WTC11 (cell line): ENCODE results near the gene AMACR. TPM values are rescaled to one million over a fixed set of nuclear protein-coding genes. Genes with fewer than 3 reads are reported as not detected.

ENCODE experiments used
- ATAC-seq: fragments of 200-7000 bp; cut with Tn5 transposase; 2 replicates; pipeline ENCODE4 v1.10.0; 2021; ENCODE audit warnings: mild to moderate bottlenecking, moderate library complexity
- CTCF ChIA-PET: fragments of 300-600 bp; sonication (Branson Sonifier 250); formaldehyde crosslinking; loops from one replicate; lab custom pipeline; 2021; ENCODE audit warnings: antibody characterized with exemption; lab: Charles Lee
- POLR2A ChIA-PET: fragments of 350-600 bp; sonication (Branson Sonifier 250); formaldehyde crosslinking; loops from one replicate; lab custom pipeline; 2021; ENCODE audit warnings: antibody characterized with exemption; lab: Charles Lee
- DNase-seq: peaks from one replicate; pipeline ENCODE4 v3.0.0; 2021; ENCODE audit warnings: low spot score
- H3K27ac Mint-ChIP-seq: 2 replicates; pipeline ENCODE4 v1.8.0; 2021; ENCODE audit warnings: mixed read lengths
- H3K27me3 Mint-ChIP-seq: 2 replicates; pipeline ENCODE4 v1.8.0; 2021; ENCODE audit warnings: low read depth, mild to moderate bottlenecking, moderate library complexity, mixed read lengths
- H3K36me3 Mint-ChIP-seq: 2 replicates; pipeline ENCODE4 v1.8.0; 2021; ENCODE audit warnings: mixed read lengths
- H3K4me1 Mint-ChIP-seq: 2 replicates; pipeline ENCODE4 v1.8.0; 2022; ENCODE audit warnings: mixed read lengths
- H3K4me3 Mint-ChIP-seq: 2 replicates; pipeline ENCODE4 v1.8.0; 2021; ENCODE audit warnings: mild to moderate bottlenecking, moderate library complexity, mixed read lengths
- H3K9me3 Mint-ChIP-seq: 2 replicates; pipeline ENCODE4 v1.8.0; 2021; ENCODE audit warnings: mixed read lengths
- CREB1 ChIP-seq: sonication (generic); formaldehyde crosslinking; IDR thresholded peaks from 2 replicates; pipeline ENCODE4 v1.8.0; 2023; ENCODE audit warnings: mild to moderate bottlenecking, missing genetic modification reagents
- EMX1 ChIP-seq: fragments of 250-450 bp; sonication (Bioruptor Pico); IDR thresholded peaks from 2 replicates; pipeline ENCODE4 v1.8.0; 2021; ENCODE audit warnings: mild to moderate bottlenecking
- FOXP1 ChIP-seq: sonication (generic); formaldehyde crosslinking; IDR thresholded peaks from 2 replicates; pipeline ENCODE4 v1.8.0; 2022; ENCODE audit warnings: missing genetic modification reagents, mild to moderate bottlenecking, moderate library complexity, borderline replicate concordance
- FOXP4 ChIP-seq: sonication (generic); formaldehyde crosslinking; IDR thresholded peaks from 2 replicates; pipeline ENCODE4 v1.8.0; 2022; ENCODE audit warnings: mild to moderate bottlenecking, missing genetic modification reagents
- JAZF1 ChIP-seq: fragments of 250-450 bp; sonication (Bioruptor Pico); IDR thresholded peaks from 2 replicates; pipeline ENCODE4 v1.9.0; 2021; ENCODE audit warnings: moderate library complexity, mild to moderate bottlenecking, inconsistent platforms
- PREB ChIP-seq: sonication (generic); formaldehyde crosslinking; IDR thresholded peaks from 2 replicates; pipeline ENCODE4 v1.8.1; 2022; ENCODE audit warnings: mild to moderate bottlenecking, missing genetic modification reagents, moderate library complexity, borderline replicate concordance
- TEAD4 ChIP-seq: sonication (generic); formaldehyde crosslinking; IDR thresholded peaks from 2 replicates; pipeline ENCODE4 v1.8.0; 2022; ENCODE audit warnings: mild to moderate bottlenecking, missing genetic modification reagents
- ZNF232 ChIP-seq: sonication (generic); formaldehyde crosslinking; IDR thresholded peaks from 2 replicates; pipeline ENCODE4 v1.8.0; 2022; ENCODE audit warnings: mild to moderate bottlenecking, missing genetic modification reagents
- ZNF263 ChIP-seq: sonication (generic); formaldehyde crosslinking; IDR thresholded peaks from 2 replicates; pipeline ENCODE4 v1.8.1; 2022; ENCODE audit warnings: low read depth, mild to moderate bottlenecking, moderate library complexity, missing genetic modification reagents
- ZNF281 ChIP-seq: sonication (generic); formaldehyde crosslinking; IDR thresholded peaks from 2 replicates; pipeline ENCODE4 v1.8.0; 2023; ENCODE audit warnings: mild to moderate bottlenecking, missing genetic modification reagents
- ZNF532 ChIP-seq: fragments of 250-450 bp; sonication (Bioruptor Pico); IDR thresholded peaks from 2 replicates; pipeline ENCODE4 v1.9.0; 2021; ENCODE audit warnings: mild to moderate bottlenecking, borderline replicate concordance
- total RNA-seq: library from RNA; stranded (reverse); gene quantifications from 3 replicates; pipeline ENCODE4 v1.2.3, GENCODE V29; 2021
- TF ChIP-seq, protein P1 (sequence below): sonication (generic); formaldehyde crosslinking; IDR thresholded peaks from 2 replicates; pipeline ENCODE4 v1.8.1; 2023; ENCODE audit warnings: mild to moderate bottlenecking, missing genetic modification reagents, moderate library complexity
- TF ChIP-seq, protein P2 (sequence below): sonication (generic); formaldehyde crosslinking; conservative IDR thresholded peaks from 2 replicates; pipeline ENCODE4 v1.8.1; 2022; ENCODE audit warnings: mild to moderate bottlenecking, missing genetic modification reagents
- TF ChIP-seq, protein P3 (sequence below): sonication (generic); formaldehyde crosslinking; IDR thresholded peaks from 2 replicates; pipeline ENCODE4 v1.8.0; 2023; ENCODE audit warnings: missing genetic modification reagents, mild to moderate bottlenecking, borderline replicate concordance

The AMACR gene
- total RNA-seq, 1 experiment from 2014 or later, result 11.9 TPM

- TF ChIP-seq FOXP4 (CRISPR knock-in tag) (no peak), EMX1 (CRISPR knock-in tag) (no peak), TEAD4 (CRISPR knock-in tag) (no peak)
Measured at GRCh38 chr5:33978306-33978705, 29.5 kb downstream of the AMACR start (continued).

GRCh38 chr5:33976307-33976706, 31.5 kb downstream of the AMACR start:
- ChIA-PET POLR2A (no interaction called here), CTCF (no interaction called here)
- ATAC-seq (no peak), DNase-seq (no peak)
- peaks cover 64% of the 10 kb centered on the region for H3K4me1 Mint-ChIP-seq
- H3K4me3 Mint-ChIP-seq, result no peak overlapping the region
- peaks cover 3% of the 10 kb centered on the region; the same call in 1 of the 2 replicates for H3K9me3 Mint-ChIP-seq
- TF ChIP-seq CREB1 (no peak), ZNF263 (no peak), ZNF532 (CRISPR knock-in tag) (no peak), JAZF1 (no peak)
- TF ChIP-seq, protein P1, sequence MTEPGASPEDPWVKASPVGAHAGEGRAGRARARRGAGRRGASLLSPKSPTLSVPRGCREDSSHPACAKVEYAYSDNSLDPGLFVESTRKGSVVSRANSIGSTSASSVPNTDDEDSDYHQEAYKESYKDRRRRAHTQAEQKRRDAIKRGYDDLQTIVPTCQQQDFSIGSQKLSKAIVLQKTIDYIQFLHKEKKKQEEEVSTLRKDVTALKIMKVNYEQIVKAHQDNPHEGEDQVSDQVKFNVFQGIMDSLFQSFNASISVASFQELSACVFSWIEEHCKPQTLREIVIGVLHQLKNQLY, result no peak
- no peak overlapping the region for H3K27ac Mint-ChIP-seq
- H3K36me3 Mint-ChIP-seq, result no peaks in the 10 kb centered on the region
- H3K27me3 Mint-ChIP-seq, result no peaks in the 10 kb centered on the region

DNA sequence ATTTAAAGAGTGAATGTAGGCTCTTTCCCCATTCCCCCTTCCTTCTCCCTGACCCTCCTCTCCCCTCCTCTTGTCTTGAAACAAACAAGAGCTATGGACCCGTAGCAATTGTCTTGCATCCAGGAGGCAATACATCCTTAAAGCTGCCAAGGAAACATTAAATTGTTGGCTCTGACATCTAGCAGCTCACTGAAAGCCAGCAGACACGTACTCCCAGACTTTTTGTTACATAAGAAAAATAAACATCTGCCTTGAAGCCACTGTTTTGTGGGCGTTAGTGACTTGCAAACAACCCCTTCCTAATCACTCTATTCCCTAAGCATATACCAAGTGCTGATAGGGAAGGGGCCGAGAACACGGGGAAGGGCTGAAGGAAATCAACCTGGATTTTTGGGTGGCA, 32.0 kb downstream of the AMACR start:
- Mint-ChIP-seq H3K4me1 (peaks cover 63% of the 10 kb centered on the region), H3K27ac (no peak overlapping the region)
- ATAC-seq, result no peak

More for the DNA sequence above, 32.0 kb downstream of the AMACR start:
- H3K36me3 Mint-ChIP-seq, result no peaks in the 10 kb centered on the region
- no peaks in the 10 kb centered on the region for H3K27me3 Mint-ChIP-seq
- TF ChIP-seq, protein P2, sequence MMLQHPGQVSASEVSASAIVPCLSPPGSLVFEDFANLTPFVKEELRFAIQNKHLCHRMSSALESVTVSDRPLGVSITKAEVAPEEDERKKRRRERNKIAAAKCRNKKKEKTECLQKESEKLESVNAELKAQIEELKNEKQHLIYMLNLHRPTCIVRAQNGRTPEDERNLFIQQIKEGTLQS (CRISPR knock-in tag), result no peak
- TF ChIP-seq EMX1 (CRISPR knock-in tag), result no peak
- no peak for TF ChIP-seq ZNF232 (CRISPR knock-in tag)
- TF ChIP-seq ZNF281 (CRISPR knock-in tag), result no peak
- no peak for TF ChIP-seq FOXP1 (CRISPR knock-in tag)
- TF ChIP-seq, protein P3, sequence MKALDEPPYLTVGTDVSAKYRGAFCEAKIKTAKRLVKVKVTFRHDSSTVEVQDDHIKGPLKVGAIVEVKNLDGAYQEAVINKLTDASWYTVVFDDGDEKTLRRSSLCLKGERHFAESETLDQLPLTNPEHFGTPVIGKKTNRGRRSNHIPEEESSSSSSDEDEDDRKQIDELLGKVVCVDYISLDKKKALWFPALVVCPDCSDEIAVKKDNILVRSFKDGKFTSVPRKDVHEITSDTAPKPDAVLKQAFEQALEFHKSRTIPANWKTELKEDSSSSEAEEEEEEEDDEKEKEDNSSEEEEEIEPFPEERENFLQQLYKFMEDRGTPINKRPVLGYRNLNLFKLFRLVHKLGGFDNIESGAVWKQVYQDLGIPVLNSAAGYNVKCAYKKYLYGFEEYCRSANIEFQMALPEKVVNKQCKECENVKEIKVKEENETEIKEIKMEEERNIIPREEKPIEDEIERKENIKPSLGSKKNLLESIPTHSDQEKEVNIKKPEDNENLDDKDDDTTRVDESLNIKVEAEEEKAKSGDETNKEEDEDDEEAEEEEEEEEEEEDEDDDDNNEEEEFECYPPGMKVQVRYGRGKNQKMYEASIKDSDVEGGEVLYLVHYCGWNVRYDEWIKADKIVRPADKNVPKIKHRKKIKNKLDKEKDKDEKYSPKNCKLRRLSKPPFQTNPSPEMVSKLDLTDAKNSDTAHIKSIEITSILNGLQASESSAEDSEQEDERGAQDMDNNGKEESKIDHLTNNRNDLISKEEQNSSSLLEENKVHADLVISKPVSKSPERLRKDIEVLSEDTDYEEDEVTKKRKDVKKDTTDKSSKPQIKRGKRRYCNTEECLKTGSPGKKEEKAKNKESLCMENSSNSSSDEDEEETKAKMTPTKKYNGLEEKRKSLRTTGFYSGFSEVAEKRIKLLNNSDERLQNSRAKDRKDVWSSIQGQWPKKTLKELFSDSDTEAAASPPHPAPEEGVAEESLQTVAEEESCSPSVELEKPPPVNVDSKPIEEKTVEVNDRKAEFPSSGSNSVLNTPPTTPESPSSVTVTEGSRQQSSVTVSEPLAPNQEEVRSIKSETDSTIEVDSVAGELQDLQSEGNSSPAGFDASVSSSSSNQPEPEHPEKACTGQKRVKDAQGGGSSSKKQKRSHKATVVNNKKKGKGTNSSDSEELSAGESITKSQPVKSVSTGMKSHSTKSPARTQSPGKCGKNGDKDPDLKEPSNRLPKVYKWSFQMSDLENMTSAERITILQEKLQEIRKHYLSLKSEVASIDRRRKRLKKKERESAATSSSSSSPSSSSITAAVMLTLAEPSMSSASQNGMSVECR (CRISPR knock-in tag), result no peak
- no peak for TF ChIP-seq PREB
- CTCF ChIA-PET, result no interaction called here
- POLR2A ChIA-PET, result no interaction called here
- no peak overlapping the region for H3K4me3 Mint-ChIP-seq
- DNase-seq, result no peak
- H3K9me3 Mint-ChIP-seq, result peaks cover 3% of the 10 kb centered on the region; the same call in 1 of the 2 replicates
